Kidney (tissue), 14 donors: ENCODE measurements around the gene SMIM5. TPM values are rescaled to one million over a fixed set of nuclear protein-coding genes. Genes with fewer than 3 reads are reported as not detected.
A peak's percentile ranks its signal among the peaks of the same experiment; 100 is the strongest.

ENCODE experiments used
- DNase-seq, 5 donors: peaks; one replicate each; pipeline ENCODE4 v3.0.0-alpha.2; 2013 to 2020
- FAIRE-seq: peaks from 2 replicates; lab custom pipeline; 2012; peaks lifted over from hg19 to GRCh38; lab: Jason Lieb, UNC
- H3K27ac ChIP-seq, 2 donors: one replicate each; pipeline ENCODE4 v1.7.0; 2013; ENCODE audit warnings: low read depth in 2 of 2, low read length in 2 of 2, inconsistent platforms in 1 of 2
- H3K27me3 ChIP-seq: one replicate; pipeline ENCODE4 v1.7.1; 2013; ENCODE audit warnings: low read length, inconsistent platforms; ENCODE audit not compliant: control insufficient read depth, insufficient read depth
- H3K36me3 ChIP-seq, 3 donors: one replicate each; pipeline versions ENCODE4 v1.7.0 to v1.7.1; 2013; ENCODE audit warnings: low read length in 3 of 3, control low read depth in 1 of 3, inconsistent platforms in 1 of 3; ENCODE audit not compliant: insufficient read depth in 3 of 3, control insufficient read depth in 2 of 3
- H3K4me1 ChIP-seq, 3 donors: one replicate each; pipeline versions ENCODE4 v1.7.0 to v1.7.1; 2013; ENCODE audit warnings: low read length in 3 of 3, inconsistent platforms in 1 of 3, low read depth in 1 of 3; ENCODE audit not compliant: control insufficient read depth in 2 of 3, insufficient read depth in 2 of 3
- H3K4me3 ChIP-seq, 3 donors: one replicate each; pipeline versions ENCODE4 v1.7.0 to v1.8.1; 2013; ENCODE audit warnings: low read length in 3 of 3, control low read depth in 1 of 3, inconsistent platforms in 1 of 3
- H3K9ac ChIP-seq, 3 donors: one replicate each; pipeline versions ENCODE4 v1.7.0 to v1.7.1; 2013; ENCODE audit warnings: low read length in 3 of 3, control low read depth in 1 of 3, inconsistent platforms in 1 of 3
- H3K9me3 ChIP-seq, 3 donors: one replicate each; pipeline versions ENCODE4 v1.7.0 to v1.7.1; 2013; ENCODE audit warnings: low read length in 3 of 3, control low read depth in 1 of 3, inconsistent platforms in 1 of 3; ENCODE audit not compliant: control insufficient read depth in 2 of 3, insufficient read depth in 1 of 3
- CTCF ChIP-seq: IDR thresholded peaks from 3 replicates; pipeline ENCODE4 v1.5.1; 2012; ENCODE audit warnings: mild to moderate bottlenecking, moderate library complexity, borderline replicate concordance; ENCODE audit not compliant: insufficient read depth; ENCODE audit errors: extremely low read depth
- intact Hi-C: fragments of 100-400 bp; cut with DNase I; formaldehyde crosslinking; loops from one replicate; pipeline ENCODE4 v1.11.1; 2022
- polyA plus RNA-seq: library from polyadenylated mRNA; stranded (reverse); fragments of 350-450 nt; fragmentation: Illumina TruSeq; extraction: RNeasy Lipid Tissue Mini Kit (QIAGEN cat#74804); gene quantifications from one replicate; pipeline ENCODE4 v1.2.3, GENCODE V29; 2014; ENCODE audit warnings: low read depth, low replicate concordance; ENCODE audit not compliant: insufficient read depth
- total RNA-seq: library from RNA; stranded (reverse); fragmentation: NEBNext Ultra II Directional; extraction: Animal tissue kit (Norgen Biotek cat#: 25700); gene quantifications from one replicate; pipeline ENCODE4 v1.2.1, GENCODE V29; 2021
- donor health status: control.
- donor health status: control.
- donor health status: control.
- donor health status: control.
- donor health status: control.
- donor health status: DM: yes; HTN: yes; CAD: no.
- donor health status: Normal renal cell carcinoma (clear cell type).

The SMIM5 gene
- total and polyA plus RNA-seq, 2 donors from 2014 or later, result 8.0 to 63.0 TPM

- Histone ChIP-seq H3K4me1 (peaks cover 0 to 16% (median 8%) of the 10 kb centered on the region in 3 donors), H3K9me3 (no peaks in the 10 kb centered on the region), H3K4me3 (no peak overlapping the region), H3K36me3 (peaks cover 2 to 16% (median 2%) of the 10 kb centered on the region in 3 donors), H3K9ac (no peak overlapping the region), H3K27ac (no peak overlapping the region), H3K27me3 (no peaks in the 10 kb centered on the region)
- DNase-seq (peak in 1 of 5 donors; percentile 60), FAIRE-seq (no peak)
- intact Hi-C loops, result no loop called here
- TF ChIP-seq CTCF, result no peak
Measured at GRCh38 chr17:75630071-75630917, 2.9 kb upstream of the SMIM5 start.

- no peak for FAIRE-seq
- peaks cover 0 to 8% (median 2%) of the 10 kb centered on the region in 3 donors for H3K36me3 ChIP-seq
- DNase-seq, result peak in 1 of 5 donors; percentile 78
- intact Hi-C loops, result no loop called here
- no peaks in the 10 kb centered on the region for H3K9me3 ChIP-seq
- no peak overlapping the region for H3K27ac ChIP-seq
- TF ChIP-seq CTCF, result no peak
- no peaks in the 10 kb centered on the region for H3K27me3 ChIP-seq
- peaks cover 0 to 19% (median 8%) of the 10 kb centered on the region in 3 donors for H3K4me1 ChIP-seq
- no peak overlapping the region for H3K9ac ChIP-seq
- no peak overlapping the region for H3K4me3 ChIP-seq
Measured at GRCh38 chr17:75631353-75631752, 1.9 kb upstream of the SMIM5 start.

DNA sequence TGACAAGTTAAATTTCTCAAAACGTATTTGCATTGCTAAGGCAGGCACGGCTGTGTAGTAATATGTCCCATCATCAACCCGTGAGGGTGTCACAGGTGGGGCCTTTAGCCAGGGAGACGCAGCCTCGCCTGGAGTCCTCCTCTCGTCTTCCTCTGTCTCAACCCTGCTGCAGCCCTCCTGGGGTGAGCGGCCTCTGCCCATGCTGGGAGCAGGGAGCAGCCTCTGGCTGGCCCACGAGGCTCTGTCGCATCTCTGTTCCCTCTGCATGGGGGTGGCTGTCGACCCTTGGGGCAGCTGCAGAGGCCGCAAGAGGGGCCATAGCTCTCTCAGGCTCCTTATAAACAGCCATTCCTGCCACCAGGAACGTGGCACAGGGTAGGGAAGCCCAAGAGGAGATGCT is 806 bp upstream of the SMIM5 start:
- Histone ChIP-seq H3K36me3 (peaks cover 0 to 2% (median 0%) of the 10 kb centered on the region in 3 donors), H3K27ac (no peak overlapping the region), H3K4me3 (no peak overlapping the region), H3K27me3 (no peaks in the 10 kb centered on the region), H3K9me3 (no peaks in the 10 kb centered on the region), H3K4me1 (peaks cover 0 to 23% (median 8%) of the 10 kb centered on the region in 3 donors), H3K9ac (no peak overlapping the region)
- no peak for TF ChIP-seq CTCF
- DNase-seq (peak in 1 of 5 donors; percentile 81), FAIRE-seq (no peak)
- intact Hi-C loops, result no loop called here
